ENCODE data around the gene GOLGA6A. TPM values are rescaled to one million over a fixed set of nuclear protein-coding genes. Genes with fewer than 3 reads are reported as not detected.
"Not testable (repeated sequence)": the region's sequence is repeated elsewhere in the genome, so short reads cannot be mapped to it uniquely, and the experiment has no call there.

The GOLGA6A gene
- polyA plus RNA-seq, 4 donors = 0.01 to 0.12 TPM; not detected in 2

DNA sequence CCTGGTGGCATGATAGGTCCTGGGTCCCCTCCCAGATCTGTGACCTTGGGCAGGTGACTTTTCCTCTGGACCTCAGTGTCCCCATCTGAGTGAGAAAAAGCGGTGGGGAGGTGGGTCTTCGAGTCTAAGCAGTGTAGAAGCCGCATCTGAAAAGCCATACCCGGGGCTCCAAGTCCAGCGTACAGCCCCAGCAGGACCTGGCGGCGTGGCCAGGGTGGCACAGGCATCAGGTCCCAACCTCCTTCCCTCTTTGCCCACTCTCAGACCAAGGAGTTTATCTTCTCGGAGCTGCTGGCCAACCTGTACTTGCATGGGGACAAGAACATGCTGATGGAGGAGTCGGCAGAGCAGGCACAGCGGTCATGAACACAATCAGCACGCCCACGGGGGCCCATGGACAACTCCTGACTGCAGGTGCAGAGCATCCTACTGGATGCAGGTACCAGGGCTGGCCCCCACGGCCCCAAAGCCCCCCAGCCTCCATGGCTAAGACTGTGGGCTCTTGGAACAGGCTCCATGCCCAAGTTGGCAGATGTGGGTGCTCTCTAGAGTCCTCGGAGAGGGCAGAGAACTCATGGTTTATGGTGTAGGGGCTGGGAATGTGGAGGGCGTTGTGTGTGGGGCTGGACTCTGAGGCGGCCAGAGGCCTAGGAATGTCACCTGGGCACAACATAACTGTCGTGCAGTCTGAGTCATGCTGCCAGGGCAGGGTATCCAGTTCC lies 18.8 kb downstream of the GOLGA6A start:
- not testable (repeated sequence) for H3K27ac ChIP-seq (ENCODE audit: low read depth in 1 of 3, low read length in 2 of 3); FAIRE-seq; H3K9me3 ChIP-seq (ENCODE audit: control insufficient read depth in 2 of 2, insufficient read depth in 1 of 2, low read depth in 1 of 2, low read length in 1 of 2); H3K4me1 ChIP-seq (ENCODE audit: control insufficient read depth in 3 of 3, insufficient read depth in 2 of 3, low read depth in 1 of 3, low read length in 2 of 3); DNase-seq; H3K4me3 ChIP-seq (ENCODE audit: low read depth in 1 of 3, low read length in 3 of 3); H3K36me3 ChIP-seq (ENCODE audit: control insufficient read depth in 3 of 3, insufficient read depth in 2 of 3, low read depth in 1 of 3, low read length in 3 of 3); H3K27me3 ChIP-seq (ENCODE audit: control insufficient read depth in 3 of 3, insufficient read depth in 3 of 3, low read length in 3 of 3)
- WGBS, 3 donors = 75 to 83% (median 78%) methylated on average over 6 to 12 of the region's 17 CpGs

- Histone ChIP-seq H3K27ac (ENCODE audit: low read depth in 1 of 3, low read length in 2 of 3) (no peak overlapping the region), H3K4me1 (ENCODE audit: control insufficient read depth in 3 of 3, insufficient read depth in 2 of 3, low read depth in 1 of 3, low read length in 2 of 3) (no peaks in the 10 kb centered on the region), H3K4me3 (ENCODE audit: low read depth in 1 of 3, low read length in 3 of 3) (no peak overlapping the region), H3K36me3 (ENCODE audit: control insufficient read depth in 3 of 3, insufficient read depth in 2 of 3, low read depth in 1 of 3, low read length in 3 of 3) (no peaks in the 10 kb centered on the region), H3K9me3 (ENCODE audit: control insufficient read depth in 2 of 2, insufficient read depth in 1 of 2, low read depth in 1 of 2, low read length in 1 of 2) (peaks cover 0 to 3% of the 10 kb centered on the region in 2 donors), H3K27me3 (ENCODE audit: control insufficient read depth in 3 of 3, insufficient read depth in 3 of 3, low read length in 3 of 3) (no peaks in the 10 kb centered on the region)
- no peak for FAIRE-seq
- WGBS, 3 donors = 80 to 88% (median 83%) methylated on average over 7 of the region's 7 CpGs
- no peak for DNase-seq
Measured at GRCh38 chr15:74062671-74063070, 19.7 kb downstream of the GOLGA6A start.

DNA sequence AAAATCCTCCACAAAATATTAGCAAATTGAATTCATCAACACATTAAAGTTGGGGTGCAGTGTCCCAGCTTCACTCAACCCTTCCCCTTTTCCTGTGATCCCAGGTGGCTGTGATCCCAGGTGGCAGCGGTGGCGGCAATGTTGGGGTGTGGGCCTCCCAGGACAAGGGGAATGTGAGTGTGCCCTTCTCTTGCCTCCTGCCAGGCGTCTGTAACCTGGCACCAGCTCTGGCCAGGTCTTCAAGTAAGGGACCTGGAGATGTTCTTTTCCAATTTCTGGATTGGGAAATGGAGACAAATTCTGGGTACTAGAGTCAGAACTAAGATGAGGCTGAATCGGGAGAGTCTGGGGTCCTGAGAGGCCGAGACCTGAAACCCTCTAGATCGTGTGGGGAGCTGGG lies 20.1 kb downstream of the GOLGA6A start:
- FAIRE-seq = no peak
- no peaks in the 10 kb centered on the region for H3K4me1 ChIP-seq (ENCODE audit: control insufficient read depth in 3 of 3, insufficient read depth in 2 of 3, low read depth in 1 of 3, low read length in 2 of 3)
- DNase-seq = no peak
- WGBS, 3 donors = 85 to 90% (median 86%) methylated on average over 6 of the region's 6 CpGs
- H3K27ac ChIP-seq (ENCODE audit: low read depth in 1 of 3, low read length in 2 of 3) = no peak overlapping the region
- H3K9me3 ChIP-seq (ENCODE audit: control insufficient read depth in 2 of 2, insufficient read depth in 1 of 2, low read depth in 1 of 2, low read length in 1 of 2) = peaks cover 0 to 3% of the 10 kb centered on the region in 2 donors
- H3K36me3 ChIP-seq (ENCODE audit: control insufficient read depth in 3 of 3, insufficient read depth in 2 of 3, low read depth in 1 of 3, low read length in 3 of 3) = no peaks in the 10 kb centered on the region
- no peaks in the 10 kb centered on the region for H3K27me3 ChIP-seq (ENCODE audit: control insufficient read depth in 3 of 3, insufficient read depth in 3 of 3, low read length in 3 of 3)
- no peak overlapping the region for H3K4me3 ChIP-seq (ENCODE audit: low read depth in 1 of 3, low read length in 3 of 3)

DNA sequence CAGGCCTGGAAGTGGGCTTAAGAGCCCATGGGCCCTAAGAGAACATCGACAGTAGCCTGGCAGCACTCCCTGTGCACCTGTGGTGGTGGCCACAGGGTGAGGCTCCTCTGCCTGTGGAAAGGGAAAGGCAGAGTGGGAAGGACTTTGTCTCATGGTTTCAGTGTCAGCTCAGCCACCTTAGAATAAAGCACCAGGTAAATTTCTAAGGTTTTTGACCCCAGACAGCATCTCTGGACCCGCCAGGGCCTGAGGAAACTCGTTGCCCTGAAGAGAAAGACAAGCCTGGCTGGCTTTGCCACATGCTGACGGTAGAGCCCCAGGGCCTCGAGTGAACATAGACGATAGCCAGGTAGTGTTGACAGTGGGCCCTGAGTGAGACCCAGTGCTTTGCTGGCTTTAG lies 22.1 kb downstream of the GOLGA6A start:
- no peaks in the 10 kb centered on the region for H3K36me3 ChIP-seq (ENCODE audit: control insufficient read depth in 3 of 3, insufficient read depth in 2 of 3, low read depth in 1 of 3, low read length in 3 of 3)
- H3K27ac ChIP-seq (ENCODE audit: low read depth in 1 of 3, low read length in 2 of 3) = no peak overlapping the region
- peaks cover 0 to 3% (median 0%) of the 10 kb centered on the region in 3 donors for H3K27me3 ChIP-seq (ENCODE audit: control insufficient read depth in 3 of 3, insufficient read depth in 3 of 3, low read length in 3 of 3)
- no peak for FAIRE-seq
- peaks cover 0 to 3% of the 10 kb centered on the region in 2 donors for H3K9me3 ChIP-seq (ENCODE audit: control insufficient read depth in 2 of 2, insufficient read depth in 1 of 2, low read depth in 1 of 2, low read length in 1 of 2)
- no peak for DNase-seq
- H3K4me3 ChIP-seq (ENCODE audit: low read depth in 1 of 3, low read length in 3 of 3) = no peak overlapping the region
- H3K4me1 ChIP-seq (ENCODE audit: control insufficient read depth in 3 of 3, insufficient read depth in 2 of 3, low read depth in 1 of 3, low read length in 2 of 3) = no peaks in the 10 kb centered on the region
- 56 to 68% (median 62%) methylated on average over 6 of the region's 6 CpGs for WGBS, 3 donors

DNA sequence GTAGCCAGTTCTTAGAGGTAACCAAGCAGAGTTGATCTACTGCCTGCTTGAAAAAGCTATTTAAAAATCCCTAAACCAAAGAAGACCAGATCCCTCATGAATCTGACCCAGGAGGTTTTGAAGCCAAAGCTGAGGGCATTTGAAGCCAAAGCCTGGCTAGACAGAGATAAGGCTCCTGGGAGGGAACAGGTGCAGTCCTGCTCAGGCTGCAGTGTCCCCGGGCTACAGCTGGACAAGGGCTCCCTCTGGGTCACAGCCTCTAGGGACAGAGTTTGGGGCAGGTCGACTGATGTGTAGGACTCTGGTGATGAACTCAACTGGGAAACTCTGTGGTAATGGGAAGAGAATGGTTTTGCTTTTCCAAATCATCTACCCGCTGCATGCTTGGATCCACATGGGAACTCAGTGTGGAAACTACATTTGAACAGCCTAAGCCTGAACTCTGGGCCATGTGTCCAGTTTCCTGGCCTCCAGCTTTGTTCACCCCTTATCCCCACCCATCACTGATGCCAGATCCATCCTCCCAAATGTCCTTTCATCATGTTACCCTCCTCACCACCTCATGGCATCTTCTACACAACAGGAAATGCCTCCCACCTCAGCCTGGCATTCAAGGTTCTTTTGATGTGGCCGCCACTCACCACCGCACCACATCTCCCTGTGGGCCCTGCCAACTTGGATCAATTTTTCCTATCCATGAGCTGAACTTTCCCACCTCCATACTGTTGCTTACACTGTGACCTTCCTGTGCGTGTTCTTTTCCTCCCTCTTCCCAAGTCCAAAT lies 23.1 kb downstream of the GOLGA6A start:
- H3K36me3 ChIP-seq (ENCODE audit: control insufficient read depth in 3 of 3, insufficient read depth in 2 of 3, low read depth in 1 of 3, low read length in 3 of 3); H3K9me3 ChIP-seq (ENCODE audit: control insufficient read depth in 2 of 2, insufficient read depth in 1 of 2, low read depth in 1 of 2, low read length in 1 of 2); H3K4me3 ChIP-seq (ENCODE audit: low read depth in 1 of 3, low read length in 3 of 3); H3K4me1 ChIP-seq (ENCODE audit: control insufficient read depth in 3 of 3, insufficient read depth in 2 of 3, low read depth in 1 of 3, low read length in 2 of 3); DNase-seq; FAIRE-seq; H3K27ac ChIP-seq (ENCODE audit: low read depth in 1 of 3, low read length in 2 of 3); H3K27me3 ChIP-seq (ENCODE audit: control insufficient read depth in 3 of 3, insufficient read depth in 3 of 3, low read length in 3 of 3): not testable (repeated sequence)
- WGBS, 3 donors = 78 to 81% (median 78%) methylated on average over 6 of the region's 6 CpGs

DNA sequence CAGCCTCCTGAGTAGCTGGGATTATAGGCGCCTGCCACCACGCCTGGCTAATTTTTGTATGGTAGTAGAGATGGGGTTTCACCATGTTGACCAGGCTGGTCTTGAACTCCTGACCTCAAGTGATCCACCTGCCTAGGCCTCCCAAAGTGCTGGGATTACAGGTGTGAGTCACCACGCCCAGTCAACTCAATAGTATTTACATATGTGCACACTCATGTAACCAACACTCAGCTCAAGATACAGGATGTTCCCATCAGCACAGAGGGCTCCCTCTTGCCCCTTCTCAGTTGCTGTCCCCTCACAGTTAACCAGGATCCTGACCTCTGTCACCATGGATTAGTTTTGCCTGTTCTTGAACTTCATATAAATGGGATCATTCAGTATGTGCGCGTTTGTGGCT lies 26.0 kb downstream of the GOLGA6A start:
- not testable (repeated sequence) for H3K36me3 ChIP-seq (ENCODE audit: control insufficient read depth in 3 of 3, insufficient read depth in 2 of 3, low read depth in 1 of 3, low read length in 3 of 3); FAIRE-seq; H3K4me3 ChIP-seq (ENCODE audit: low read depth in 1 of 3, low read length in 3 of 3); H3K27ac ChIP-seq (ENCODE audit: low read depth in 1 of 3, low read length in 2 of 3); H3K9me3 ChIP-seq (ENCODE audit: control insufficient read depth in 2 of 2, insufficient read depth in 1 of 2, low read depth in 1 of 2, low read length in 1 of 2); H3K27me3 ChIP-seq (ENCODE audit: control insufficient read depth in 3 of 3, insufficient read depth in 3 of 3, low read length in 3 of 3); DNase-seq; H3K4me1 ChIP-seq (ENCODE audit: control insufficient read depth in 3 of 3, insufficient read depth in 2 of 3, low read depth in 1 of 3, low read length in 2 of 3)
- 91 to 93% (median 92%) methylated on average over 5 of the region's 5 CpGs for WGBS, 3 donors

GRCh38 chr15:74055804-74056203 lies 26.5 kb downstream of the GOLGA6A start:
- no peak for FAIRE-seq
- H3K27ac ChIP-seq (ENCODE audit: low read depth in 1 of 3, low read length in 2 of 3) = no peak overlapping the region

GRCh38 chr15:74053941-74054529 lies 28.3 kb downstream of the GOLGA6A start:
- Histone ChIP-seq H3K27ac (ENCODE audit: low read depth in 1 of 3, low read length in 2 of 3) (no peak overlapping the region), H3K36me3 (ENCODE audit: control insufficient read depth in 3 of 3, insufficient read depth in 2 of 3, low read depth in 1 of 3, low read length in 3 of 3) (no peaks in the 10 kb centered on the region), H3K4me1 (ENCODE audit: control insufficient read depth in 3 of 3, insufficient read depth in 2 of 3, low read depth in 1 of 3, low read length in 2 of 3) (no peaks in the 10 kb centered on the region), H3K9me3 (ENCODE audit: control insufficient read depth in 2 of 2, insufficient read depth in 1 of 2, low read depth in 1 of 2, low read length in 1 of 2) (peaks cover 0 to 3% of the 10 kb centered on the region in 2 donors), H3K4me3 (ENCODE audit: low read depth in 1 of 3, low read length in 3 of 3) (no peak overlapping the region), H3K27me3 (ENCODE audit: control insufficient read depth in 3 of 3, insufficient read depth in 3 of 3, low read length in 3 of 3) (peaks cover 0 to 6% (median 0%) of the 10 kb centered on the region in 3 donors)
- WGBS, 3 donors = 3 to 8% (median 8%) methylated on average over 15 to 17 of the region's 17 CpGs
- no peak for FAIRE-seq
- DNase-seq = peak; percentile 72 to 80

More at GRCh38 chr15:74055804-74056203, 26.5 kb downstream of the GOLGA6A start:
- H3K4me3 ChIP-seq (ENCODE audit: low read depth in 1 of 3, low read length in 3 of 3) = no peak overlapping the region
- DNase-seq = no peak
- peaks cover 0 to 3% of the 10 kb centered on the region in 2 donors for H3K9me3 ChIP-seq (ENCODE audit: control insufficient read depth in 2 of 2, insufficient read depth in 1 of 2, low read depth in 1 of 2, low read length in 1 of 2)
- H3K36me3 ChIP-seq (ENCODE audit: control insufficient read depth in 3 of 3, insufficient read depth in 2 of 3, low read depth in 1 of 3, low read length in 3 of 3) = no peaks in the 10 kb centered on the region
- no peaks in the 10 kb centered on the region for H3K4me1 ChIP-seq (ENCODE audit: control insufficient read depth in 3 of 3, insufficient read depth in 2 of 3, low read depth in 1 of 3, low read length in 2 of 3)
- H3K27me3 ChIP-seq (ENCODE audit: control insufficient read depth in 3 of 3, insufficient read depth in 3 of 3, low read length in 3 of 3) = peaks cover 0 to 3% (median 0%) of the 10 kb centered on the region in 3 donors
- 82 to 94% (median 88%) methylated on average over 2 of the region's 2 CpGs for WGBS, 3 donors

All from small intestine (tissue), 7 donors.